GM12878 (cell line): ENCODE results near the gene WDFY3. TPM values are rescaled to one million over a fixed set of nuclear protein-coding genes. Genes with fewer than 3 reads are reported as not detected.

Source experiments
- ATAC-seq: fragments of 200-7000 bp; cut with Tn5 transposase; 3 replicates; pipeline ENCODE4 v1.9.1; 2020; ENCODE audit warnings: mild to moderate bottlenecking, moderate library complexity
- BruUV-seq: library from RNA; stranded (reverse); fragments of 400-500 nt; replicated peaks from 2 replicates; lab custom pipeline; 2021; lab: Mats Ljungman, UMichigan
- CTCF ChIA-PET: fragments of 300-600 bp; sonication (Branson Sonifier 250); formaldehyde crosslinking; extraction: SDS; loops from one replicate; lab custom pipeline; 2021; ENCODE audit warnings: inconsistent platforms; lab: Yijun Ruan, JAX
- POLR2A ChIA-PET: fragments of 350-600 bp; formaldehyde crosslinking; extraction: SDS; loops from one replicate; lab custom pipeline; 2021; ENCODE audit warnings: inconsistent platforms; lab: Charles Lee
- RAD21 ChIA-PET: fragments of 300-600 bp; sonication (Branson Sonifier 250); formaldehyde crosslinking; loops from one replicate; lab custom pipeline; 2023; ENCODE audit warnings: antibody characterized with exemption; ENCODE audit not compliant: unreplicated experiment; lab: Charles Lee
- SMC1A ChIA-PET: fragments of 300-600 bp; sonication (Branson Sonifier 250); formaldehyde crosslinking; loops from one replicate; lab custom pipeline; 2023; ENCODE audit not compliant: unreplicated experiment, uncharacterized antibody; lab: Charles Lee
- DNase-seq: peaks from one replicate; pipeline ENCODE4 v3.0.0-alpha.2; 2011; ENCODE audit warnings: low read depth, low spot score
- FAIRE-seq: peaks from 3 replicates; lab custom pipeline; 2011; peaks lifted over from hg19 to GRCh38; lab: Jason Lieb, UNC
- H2AFZ ChIP-seq: 2 replicates; pipeline ENCODE4 v1.6.0; 2011; ENCODE audit warnings: low read depth, low read length, control low read depth; ENCODE audit not compliant: control insufficient read depth
- H3K27ac ChIP-seq: 2 replicates; pipeline ENCODE4 v1.5.1; 2011; ENCODE audit warnings: control low read depth; ENCODE audit not compliant: control insufficient read depth, insufficient read depth
- H3K27me3 ChIP-seq, 2 experiments: replicated peaks in 1 of 2; 2 replicates each; pipeline versions ENCODE4 v1.6.0 to v1.6.1; 2011; ENCODE audit warnings: low read length in 1 of 2; ENCODE audit not compliant: control insufficient read depth in 2 of 2, insufficient read depth in 2 of 2
- H3K36me3 ChIP-seq, 2 experiments: 2 replicates each; pipeline ENCODE4 v1.5.1; 2011; ENCODE audit warnings: low read length in 1 of 2; ENCODE audit not compliant: control insufficient read depth in 2 of 2, insufficient read depth in 2 of 2
- H3K4me1 ChIP-seq: 2 replicates; pipeline ENCODE4 v1.6.1; 2011; ENCODE audit warnings: mild to moderate bottlenecking, low read length, moderate library complexity, mixed read lengths; ENCODE audit not compliant: control insufficient read depth, insufficient read depth
- H3K4me2 ChIP-seq: 2 replicates; pipeline ENCODE4 v1.6.0; 2011; ENCODE audit warnings: control low read depth; ENCODE audit not compliant: control insufficient read depth, insufficient read depth
- H3K4me3 ChIP-seq: fragments of 200-600 bp; sonication (generic); 2 replicates; pipeline ENCODE4 v1.5.1; 2016
- H3K79me2 ChIP-seq: 2 replicates; pipeline ENCODE4 v1.6.0; 2011; ENCODE audit warnings: low read length; ENCODE audit not compliant: control insufficient read depth, insufficient read depth
- H3K9ac ChIP-seq: 2 replicates; pipeline ENCODE4 v1.8.0; 2011; ENCODE audit warnings: low read length, control low read depth, mixed read lengths; ENCODE audit not compliant: control insufficient read depth, insufficient read depth
- H3K9me3 ChIP-seq: replicated peaks from 3 replicates; pipeline ENCODE4 v1.5.1; 2011; ENCODE audit warnings: mild to moderate bottlenecking, low read length; ENCODE audit not compliant: control insufficient read depth, insufficient read depth
- H4K20me1 ChIP-seq: 2 replicates; pipeline ENCODE4 v1.6.0; 2011; ENCODE audit not compliant: control insufficient read depth, insufficient read depth
- BCL11A ChIP-seq: IDR thresholded peaks from 2 replicates; pipeline ENCODE4 v1.6.1; 2011; ENCODE audit warnings: low read depth, low read length
- CBX3 ChIP-seq: fragments of 200-600 bp; sonication (generic); IDR thresholded peaks from 2 replicates; pipeline ENCODE4 v1.6.1; 2016; ENCODE audit warnings: low read depth, borderline replicate concordance
- ETV6 ChIP-seq, 2 experiments: fragments of 450-650 bp in 1 of 2; IDR thresholded peaks in 1 of 2; conservative IDR thresholded peaks in 1 of 2; 2 replicates each; pipeline ENCODE4 v1.6.1; 2014; ENCODE audit warnings: antibody characterized with exemption in 1 of 2, borderline replicate concordance in 1 of 2, low read depth in 1 of 2, mild to moderate bottlenecking in 1 of 2, moderate library complexity in 1 of 2
- NR2C1 ChIP-seq: fragments of 450-650 bp; IDR thresholded peaks from 2 replicates; pipeline ENCODE4 v1.6.1; 2017; ENCODE audit warnings: antibody characterized with exemption, mild to moderate bottlenecking, moderate library complexity
- SRF ChIP-seq, 2 experiments: IDR thresholded peaks; 2 replicates each; pipeline ENCODE4 v1.6.1; 2011; ENCODE audit warnings: low read depth in 2 of 2, low read length in 2 of 2, mild to moderate bottlenecking in 1 of 2, moderate library complexity in 1 of 2
- ZSCAN29 ChIP-seq: fragments of 450-650 bp; IDR thresholded peaks from 2 replicates; pipeline ENCODE4 v1.6.1; 2017; ENCODE audit warnings: mild to moderate bottlenecking, moderate library complexity
- WGBS: methylation state at CpG from one replicate; pipeline ENCODE4 v1.1.6; 2016; ENCODE audit warnings: low lambda C conversion rate; ENCODE audit not compliant: insufficient replicate concordance, insufficient coverage; ENCODE audit errors: missing lambda C conversion rate; 5-methylcytosine and 5-hydroxymethylcytosine counted together
- in situ Hi-C: fragments of 300-500 bp; cut with MboI; formaldehyde crosslinking; loops from 9 replicates; pipeline ENCODE4 v1.14.3; 2018; ENCODE audit warnings: mixed read lengths
- intact Hi-C: fragments of 100-400 bp; cut with micrococcal nuclease; formaldehyde crosslinking; loops from one replicate; pipeline ENCODE4 v1.14.2; 2022; ENCODE audit not compliant: unreplicated experiment
- polyA plus RNA-seq, 11 experiments: library from polyadenylated mRNA; depleted of rRNA in 4 of 11; unstranded in 6 of 11; stranded (reverse) in 5 of 11; fragments of >200 nt; fragmentation: Nextera tagmentation in 4 of 11; fragmentation: Illumina TruSeq in 1 of 11; extraction: Ambion mirVana in 4 of 11; extraction: Trizol in 1 of 11; gene quantifications; 1 replicate in 1 of 11; 2 replicates in 10 of 11; pipeline versions ENCODE4 v1.2.1 to v1.2.3, GENCODE V29; 2011 to 2016; ENCODE audit warnings: inconsistent platforms in 2 of 11, missing spikeins in 2 of 11, low read depth in 1 of 11
- total RNA-seq, 4 experiments: library from RNA; depleted of rRNA in 3 of 4; stranded (reverse); fragments of >200 nt in 3 of 4; fragmentation: Illumina TruSeq in 1 of 4; extraction: Trizol in 1 of 4; gene quantifications; 2 replicates each; pipeline versions ENCODE4 v1.2.1 to v1.2.3, GENCODE V29; 2013 to 2021
- TF ChIP-seq, protein P1 (sequence below): fragments of 450-650 bp; IDR thresholded peaks from 2 replicates; pipeline ENCODE4 v1.6.1; 2017; ENCODE audit warnings: mild to moderate bottlenecking
- TF ChIP-seq, protein P2 (sequence below): IDR thresholded peaks from 2 replicates; pipeline ENCODE4 v1.6.1; 2012; ENCODE audit warnings: low read depth, low read length, improper control_type of control experiment
- TF ChIP-seq, protein P3 (sequence below): IDR thresholded peaks from 2 replicates; pipeline ENCODE4 v1.6.1; 2011; ENCODE audit warnings: mild to moderate bottlenecking, low read depth, low read length, moderate library complexity; ENCODE audit not compliant: insufficient replicate concordance

WDFY3 gene
- total and polyA plus RNA-seq, 10 of the 15 experiments (the other 5 are each of a cell fraction or from before 2014, with no cell fraction given): 0.01 to 0.23 (median 0.12) TPM; not detected in 2

DNA sequence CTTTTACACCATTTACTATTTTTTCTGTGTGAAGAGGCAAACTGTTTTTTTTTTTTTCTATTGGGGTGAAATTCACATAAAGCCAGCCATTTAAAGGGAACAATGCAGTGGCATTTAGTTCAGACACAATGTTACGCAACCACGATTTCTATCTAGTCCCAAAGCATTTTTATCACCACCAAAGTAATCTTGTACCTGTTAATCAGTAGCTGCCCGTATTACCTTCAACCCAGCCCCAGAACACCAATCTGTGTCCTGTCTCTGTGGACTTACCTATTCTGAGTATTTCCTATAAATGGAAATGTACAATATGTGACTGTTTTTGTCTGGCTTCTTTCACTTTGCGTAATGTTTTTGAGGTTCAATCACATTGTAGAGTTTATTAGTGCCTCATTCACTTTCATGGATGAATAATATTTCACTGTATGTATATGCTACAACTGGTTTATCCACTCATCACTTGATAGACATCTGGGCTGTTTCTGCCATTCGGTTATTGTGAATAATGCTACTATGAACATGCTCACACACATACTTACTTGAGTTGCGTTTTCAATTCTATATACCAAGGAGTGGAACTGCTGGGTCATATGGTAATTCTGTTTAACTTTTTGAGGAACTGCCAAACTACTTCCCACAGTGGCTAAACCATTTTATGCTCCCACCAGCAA lies 267.4 kb downstream of the WDFY3 start (continued):
- TF ChIP-seq, protein P1, sequence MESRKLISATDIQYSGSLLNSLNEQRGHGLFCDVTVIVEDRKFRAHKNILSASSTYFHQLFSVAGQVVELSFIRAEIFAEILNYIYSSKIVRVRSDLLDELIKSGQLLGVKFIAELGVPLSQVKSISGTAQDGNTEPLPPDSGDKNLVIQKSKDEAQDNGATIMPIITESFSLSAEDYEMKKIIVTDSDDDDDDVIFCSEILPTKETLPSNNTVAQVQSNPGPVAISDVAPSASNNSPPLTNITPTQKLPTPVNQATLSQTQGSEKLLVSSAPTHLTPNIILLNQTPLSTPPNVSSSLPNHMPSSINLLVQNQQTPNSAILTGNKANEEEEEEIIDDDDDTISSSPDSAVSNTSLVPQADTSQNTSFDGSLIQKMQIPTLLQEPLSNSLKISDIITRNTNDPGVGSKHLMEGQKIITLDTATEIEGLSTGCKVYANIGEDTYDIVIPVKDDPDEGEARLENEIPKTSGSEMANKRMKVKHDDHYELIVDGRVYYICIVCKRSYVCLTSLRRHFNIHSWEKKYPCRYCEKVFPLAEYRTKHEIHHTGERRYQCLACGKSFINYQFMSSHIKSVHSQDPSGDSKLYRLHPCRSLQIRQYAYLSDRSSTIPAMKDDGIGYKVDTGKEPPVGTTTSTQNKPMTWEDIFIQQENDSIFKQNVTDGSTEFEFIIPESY: no peak
- TF ChIP-seq, protein P2, sequence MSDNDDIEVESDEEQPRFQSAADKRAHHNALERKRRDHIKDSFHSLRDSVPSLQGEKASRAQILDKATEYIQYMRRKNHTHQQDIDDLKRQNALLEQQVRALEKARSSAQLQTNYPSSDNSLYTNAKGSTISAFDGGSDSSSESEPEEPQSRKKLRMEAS: no peak
- TF ChIP-seq ETV6 (conservative IDR thresholded peaks at IDR 0.05 in 1 of 2, IDR thresholded peaks at IDR 0.05 in 1 of 2; ENCODE audit: borderline replicate concordance in 1 of 2, low read depth in 1 of 2) (no peak), BCL11A (no peak), CBX3 (no peak)
- TF ChIP-seq, protein P3, sequence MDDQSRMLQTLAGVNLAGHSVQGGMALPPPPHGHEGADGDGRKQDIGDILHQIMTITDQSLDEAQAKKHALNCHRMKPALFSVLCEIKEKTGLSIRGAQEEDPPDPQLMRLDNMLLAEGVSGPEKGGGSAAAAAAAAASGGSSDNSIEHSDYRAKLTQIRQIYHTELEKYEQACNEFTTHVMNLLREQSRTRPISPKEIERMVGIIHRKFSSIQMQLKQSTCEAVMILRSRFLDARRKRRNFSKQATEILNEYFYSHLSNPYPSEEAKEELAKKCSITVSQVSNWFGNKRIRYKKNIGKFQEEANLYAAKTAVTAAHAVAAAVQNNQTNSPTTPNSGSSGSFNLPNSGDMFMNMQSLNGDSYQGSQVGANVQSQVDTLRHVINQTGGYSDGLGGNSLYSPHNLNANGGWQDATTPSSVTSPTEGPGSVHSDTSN: no peak

DNA sequence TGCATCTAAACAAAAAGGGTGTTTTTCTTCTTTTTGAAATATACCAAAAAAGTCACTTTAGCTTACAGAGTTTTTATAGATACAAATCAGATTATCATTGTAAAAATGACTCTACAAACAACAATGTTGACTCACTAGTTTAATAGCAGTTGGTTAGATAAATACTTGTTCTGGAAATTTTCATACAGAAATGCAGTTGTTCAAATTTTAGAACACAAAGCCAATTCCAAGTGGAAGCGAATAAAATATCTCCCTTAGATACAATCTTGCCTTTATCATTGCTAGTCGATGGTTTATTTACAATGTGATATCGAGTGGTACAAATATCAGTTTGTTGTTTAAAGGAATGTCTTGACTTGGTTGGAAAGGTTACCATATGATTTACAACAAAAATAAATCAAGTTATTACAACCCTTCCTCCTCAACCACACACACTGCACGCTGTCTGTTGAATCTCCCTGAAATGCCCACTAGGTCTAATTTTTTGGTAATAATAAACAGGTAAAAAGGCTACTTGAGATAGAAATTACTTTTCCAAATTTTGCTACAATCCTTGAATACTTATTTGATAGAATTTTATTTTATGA lies 268.8 kb downstream of the WDFY3 start:
- Histone ChIP-seq H3K36me3 (no peaks in the 10 kb centered on the region), H2AFZ (no peak overlapping the region), H3K4me3 (no peak overlapping the region), H3K27me3 (no peaks in the 10 kb centered on the region), H3K9ac (no peak overlapping the region), H3K27ac (no peak overlapping the region), H3K4me1 (no peaks in the 10 kb centered on the region), H3K9me3 (no peaks in the 10 kb centered on the region), H4K20me1 (no peaks in the 10 kb centered on the region), H3K79me2 (no peaks in the 10 kb centered on the region), H3K4me2 (no peak overlapping the region)
- no TSS peak for BruUV-seq
- FAIRE-seq: no peak
- no peak for DNase-seq
- in situ Hi-C loops (no loop called here), intact Hi-C loops (no loop called here)
- SMC1A ChIA-PET: no interaction called here
- RAD21 ChIA-PET: no interaction called here
- TF ChIP-seq ZSCAN29 (no peak), NR2C1 (no peak), SRF (IDR thresholded peaks at IDR 0.05; ENCODE audit: low read depth in 2 of 2, low read length in 2 of 2) (no peak)
- TF ChIP-seq, protein P2: no peak
- CTCF ChIA-PET: no interaction called here
- 31% methylated on average over 4 of the region's 4 CpGs for WGBS
- POLR2A ChIA-PET: no interaction called here
- no peak for ATAC-seq
